ENCODE data around the gene PLXNA4. TPM values are rescaled to one million over a fixed set of nuclear protein-coding genes. Genes with fewer than 3 reads are reported as not detected.

PLXNA4 gene
- total and polyA plus RNA-seq, 2 donors (not counting 1 experiment from before 2014, with no cell fraction given) = not detected

DNA sequence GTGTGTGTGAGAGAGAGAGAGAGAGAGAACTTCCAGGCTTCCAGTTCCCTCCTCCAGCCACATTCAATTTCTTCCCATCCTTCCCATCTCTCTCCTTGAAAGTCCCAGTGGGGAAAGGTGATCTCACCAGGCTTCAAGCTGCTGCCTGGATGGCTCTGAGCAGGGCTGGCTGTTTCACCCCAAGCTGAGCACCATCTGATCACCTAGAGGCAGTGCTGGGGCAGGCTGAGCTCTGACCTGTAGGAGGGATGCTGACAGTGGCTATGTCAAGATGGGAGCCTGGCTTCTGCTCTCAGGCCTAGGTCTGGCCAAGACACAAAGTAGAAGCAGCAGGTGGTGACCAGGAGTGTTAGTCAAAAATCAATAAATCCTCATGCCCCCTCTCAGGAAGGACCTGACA, 370.8 kb downstream of the PLXNA4 start:
- Histone ChIP-seq H3K4me3 (ENCODE audit: control extremely low read depth in 1 of 5, extremely low read depth in 1 of 5, insufficient read depth in 1 of 5, low read depth in 2 of 5, low read length in 4 of 5) (no peak overlapping the region), H3K27ac (ENCODE audit: low read length in 2 of 2) (no peak overlapping the region), H3K9me3 (ENCODE audit: control extremely low read depth in 1 of 3, control insufficient read depth in 2 of 3, insufficient read depth in 1 of 3, low read length in 2 of 3) (peaks cover 0 to 8% (median 0%) of the 10 kb centered on the region in 3 donors), H3K4me1 (ENCODE audit: control insufficient read depth in 2 of 2, insufficient read depth in 2 of 2, low read length in 2 of 2) (no peaks in the 10 kb centered on the region), H3K79me2 (ENCODE audit: control insufficient read depth, insufficient read depth, low read length) (no peaks in the 10 kb centered on the region), H3K36me3 (replicated peaks in 1 of 2; ENCODE audit: control extremely low read depth in 1 of 2, control insufficient read depth in 1 of 2, extremely low read depth in 1 of 2, insufficient read depth in 2 of 2, low read length in 1 of 2) (no peaks in the 10 kb centered on the region), H2AFZ (ENCODE audit: insufficient read depth, low read depth, low read length, poor library complexity, severe bottlenecking) (no peak overlapping the region), H3K4me2 (replicated peaks; ENCODE audit: low read depth, low read length, poor library complexity, severe bottlenecking) (no peak overlapping the region), H4K20me1 (ENCODE audit: control insufficient read depth, insufficient read depth, low read length, poor library complexity, severe bottlenecking) (no peaks in the 10 kb centered on the region), H3K27me3 (replicated peaks in 1 of 4; ENCODE audit: control extremely low read depth in 1 of 4, control insufficient read depth in 3 of 4, insufficient read depth in 4 of 4, low read length in 3 of 4) (no peaks in the 10 kb centered on the region), H3K9ac (ENCODE audit: low read length) (no peak overlapping the region)
- no peak overlapping the region for H3K27ac Mint-ChIP-seq
- no peak for DNase-seq
- H3K27me3 Mint-ChIP-seq = no peaks in the 10 kb centered on the region
- no peak overlapping the region for H3K4me3 Mint-ChIP-seq
- H3K4me1 Mint-ChIP-seq = no peaks in the 10 kb centered on the region
- TF ChIP-seq, protein P1, sequence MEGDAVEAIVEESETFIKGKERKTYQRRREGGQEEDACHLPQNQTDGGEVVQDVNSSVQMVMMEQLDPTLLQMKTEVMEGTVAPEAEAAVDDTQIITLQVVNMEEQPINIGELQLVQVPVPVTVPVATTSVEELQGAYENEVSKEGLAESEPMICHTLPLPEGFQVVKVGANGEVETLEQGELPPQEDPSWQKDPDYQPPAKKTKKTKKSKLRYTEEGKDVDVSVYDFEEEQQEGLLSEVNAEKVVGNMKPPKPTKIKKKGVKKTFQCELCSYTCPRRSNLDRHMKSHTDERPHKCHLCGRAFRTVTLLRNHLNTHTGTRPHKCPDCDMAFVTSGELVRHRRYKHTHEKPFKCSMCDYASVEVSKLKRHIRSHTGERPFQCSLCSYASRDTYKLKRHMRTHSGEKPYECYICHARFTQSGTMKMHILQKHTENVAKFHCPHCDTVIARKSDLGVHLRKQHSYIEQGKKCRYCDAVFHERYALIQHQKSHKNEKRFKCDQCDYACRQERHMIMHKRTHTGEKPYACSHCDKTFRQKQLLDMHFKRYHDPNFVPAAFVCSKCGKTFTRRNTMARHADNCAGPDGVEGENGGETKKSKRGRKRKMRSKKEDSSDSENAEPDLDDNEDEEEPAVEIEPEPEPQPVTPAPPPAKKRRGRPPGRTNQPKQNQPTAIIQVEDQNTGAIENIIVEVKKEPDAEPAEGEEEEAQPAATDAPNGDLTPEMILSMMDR (IDR thresholded peaks at IDR 0.05) = no peak
- no peak for TF ChIP-seq EZH2 (IDR thresholded peaks at IDR 0.05; ENCODE audit: borderline replicate concordance, insufficient read depth, low read depth, low read length, poor library complexity, severe bottlenecking)
- no peak for ATAC-seq (ENCODE audit: low read depth)
- intact Hi-C loops (cut with micrococcal nuclease) = no loop called here
- CTCF ChIA-PET = no interaction called here
- H3K9me3 Mint-ChIP-seq (ENCODE audit: insufficient read depth) = no peaks in the 10 kb centered on the region
- POLR2A ChIA-PET = no interaction called here

DNA sequence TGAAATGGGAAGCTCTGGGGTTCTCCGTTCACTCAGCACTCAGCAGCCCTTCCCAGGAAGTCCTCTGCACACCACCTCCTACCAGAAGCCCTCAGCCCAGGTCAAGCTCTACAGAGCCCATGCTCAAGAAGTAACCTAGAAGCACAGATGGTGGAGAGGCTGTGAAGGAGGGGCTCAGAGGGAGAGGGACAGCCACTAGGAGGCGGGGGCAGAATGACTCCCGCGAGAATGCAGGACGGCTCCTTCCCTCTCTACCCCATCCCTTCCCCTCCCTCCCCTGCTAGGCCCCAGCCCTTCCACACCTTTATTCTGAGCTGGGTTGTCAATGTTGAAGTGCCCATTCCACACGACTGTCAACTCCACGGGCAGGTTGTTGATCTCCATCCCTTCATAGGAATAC, 373.2 kb downstream of the PLXNA4 start:
- CTCF ChIA-PET = no interaction called here
- POLR2A ChIA-PET = no interaction called here
- H3K4me1 Mint-ChIP-seq = no peaks in the 10 kb centered on the region

More for the DNA sequence above, 373.2 kb downstream of the PLXNA4 start:
- H3K9ac ChIP-seq (ENCODE audit: low read length) = no peak overlapping the region
- no peak overlapping the region for H3K27ac ChIP-seq (ENCODE audit: low read length in 2 of 2)
- intact Hi-C loops (cut with micrococcal nuclease) = no loop called here
- no peaks in the 10 kb centered on the region for H3K79me2 ChIP-seq (ENCODE audit: control insufficient read depth, insufficient read depth, low read length)
- H3K27ac Mint-ChIP-seq = no peak overlapping the region
- no peak overlapping the region for H3K4me2 ChIP-seq (replicated peaks; ENCODE audit: low read depth, low read length, poor library complexity, severe bottlenecking)
- no CpG with 5 or more reads among the region's 7 CpGs for WGBS (ENCODE audit: insufficient coverage)
- no peaks in the 10 kb centered on the region for H4K20me1 ChIP-seq (ENCODE audit: control insufficient read depth, insufficient read depth, low read length, poor library complexity, severe bottlenecking)
- H3K4me3 Mint-ChIP-seq = no peak overlapping the region
- no peaks in the 10 kb centered on the region for H3K27me3 ChIP-seq (replicated peaks in 1 of 4; ENCODE audit: control extremely low read depth in 1 of 4, control insufficient read depth in 3 of 4, insufficient read depth in 4 of 4, low read length in 3 of 4)
- H3K9me3 ChIP-seq (ENCODE audit: control extremely low read depth in 1 of 3, control insufficient read depth in 2 of 3, insufficient read depth in 1 of 3, low read length in 2 of 3) = peaks cover 0 to 4% (median 0%) of the 10 kb centered on the region in 3 donors
- ATAC-seq (ENCODE audit: low read depth) (no peak), DNase-seq (no peak)
- no peaks in the 10 kb centered on the region for H3K27me3 Mint-ChIP-seq
- no peak overlapping the region for H3K4me3 ChIP-seq (ENCODE audit: control extremely low read depth in 1 of 5, extremely low read depth in 1 of 5, insufficient read depth in 1 of 5, low read depth in 2 of 5, low read length in 4 of 5)
- no peaks in the 10 kb centered on the region for H3K36me3 ChIP-seq (replicated peaks in 1 of 2; ENCODE audit: control extremely low read depth in 1 of 2, control insufficient read depth in 1 of 2, extremely low read depth in 1 of 2, insufficient read depth in 2 of 2, low read length in 1 of 2)
- H3K9me3 Mint-ChIP-seq (ENCODE audit: insufficient read depth) = no peaks in the 10 kb centered on the region
- H2AFZ ChIP-seq (ENCODE audit: insufficient read depth, low read depth, low read length, poor library complexity, severe bottlenecking) = no peak overlapping the region
- TF ChIP-seq, protein P1 (IDR thresholded peaks at IDR 0.05) = no peak
- TF ChIP-seq EZH2 (IDR thresholded peaks at IDR 0.05; ENCODE audit: borderline replicate concordance, insufficient read depth, low read depth, low read length, poor library complexity, severe bottlenecking) = no peak
- H3K4me1 ChIP-seq (ENCODE audit: control insufficient read depth in 2 of 2, insufficient read depth in 2 of 2, low read length in 2 of 2) = no peaks in the 10 kb centered on the region

All from B cell (primary cell).